22Rv1 (cell line): Measurements from ENCODE around the gene SLC9A9.

Experiments used
- ZFX ChIP-seq: fragments of 450-650 bp; IDR thresholded peaks from 2 replicates; pipeline ENCODE4 v1.6.1; 2017; ENCODE audit warnings: antibody characterized with exemption, borderline replicate concordance
- TF ChIP-seq, protein P1 (sequence below): fragments of 450-650 bp; IDR thresholded peaks from 2 replicates; pipeline ENCODE4 v1.5.1; 2017; ENCODE audit warnings: mild to moderate bottlenecking

DNA sequence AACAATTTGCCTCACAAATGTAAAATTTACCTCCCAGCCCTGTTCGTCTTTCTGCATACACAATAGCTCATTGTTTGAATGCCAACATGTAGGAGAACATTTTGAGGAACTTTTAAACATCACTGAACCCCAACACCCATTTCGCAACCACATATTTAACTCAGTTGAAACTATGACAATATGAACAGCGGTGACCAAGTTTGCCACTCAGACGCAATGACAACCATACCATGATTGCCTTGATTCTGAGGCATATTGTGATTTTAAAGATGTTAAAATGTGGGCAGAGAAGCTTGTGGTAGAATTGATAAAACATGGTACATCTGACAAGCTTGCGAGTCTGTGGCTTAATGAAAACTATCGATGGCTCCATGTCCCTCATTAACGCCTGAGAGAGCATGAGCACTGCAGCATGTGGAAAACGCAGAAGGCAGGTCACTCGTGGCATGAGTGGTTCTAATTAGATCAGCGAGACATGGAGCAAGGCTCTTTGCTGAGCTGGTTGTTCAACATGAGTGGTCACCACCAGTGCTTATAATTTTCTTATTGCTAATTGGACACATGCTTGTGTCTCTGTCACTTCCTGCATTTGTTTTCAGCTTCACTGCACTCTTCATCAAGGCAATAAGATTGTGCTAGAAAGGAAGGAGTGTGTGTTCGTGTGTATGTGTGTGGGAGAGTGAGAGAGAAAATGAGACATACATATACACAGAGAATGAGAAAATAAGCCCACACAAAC, 611.9 kb downstream of the SLC9A9 start:
- TF ChIP-seq, protein P1, sequence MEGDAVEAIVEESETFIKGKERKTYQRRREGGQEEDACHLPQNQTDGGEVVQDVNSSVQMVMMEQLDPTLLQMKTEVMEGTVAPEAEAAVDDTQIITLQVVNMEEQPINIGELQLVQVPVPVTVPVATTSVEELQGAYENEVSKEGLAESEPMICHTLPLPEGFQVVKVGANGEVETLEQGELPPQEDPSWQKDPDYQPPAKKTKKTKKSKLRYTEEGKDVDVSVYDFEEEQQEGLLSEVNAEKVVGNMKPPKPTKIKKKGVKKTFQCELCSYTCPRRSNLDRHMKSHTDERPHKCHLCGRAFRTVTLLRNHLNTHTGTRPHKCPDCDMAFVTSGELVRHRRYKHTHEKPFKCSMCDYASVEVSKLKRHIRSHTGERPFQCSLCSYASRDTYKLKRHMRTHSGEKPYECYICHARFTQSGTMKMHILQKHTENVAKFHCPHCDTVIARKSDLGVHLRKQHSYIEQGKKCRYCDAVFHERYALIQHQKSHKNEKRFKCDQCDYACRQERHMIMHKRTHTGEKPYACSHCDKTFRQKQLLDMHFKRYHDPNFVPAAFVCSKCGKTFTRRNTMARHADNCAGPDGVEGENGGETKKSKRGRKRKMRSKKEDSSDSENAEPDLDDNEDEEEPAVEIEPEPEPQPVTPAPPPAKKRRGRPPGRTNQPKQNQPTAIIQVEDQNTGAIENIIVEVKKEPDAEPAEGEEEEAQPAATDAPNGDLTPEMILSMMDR, result no peak
- no peak for TF ChIP-seq ZFX
